Measurements from ENCODE around the gene ZIC3. TPM values are rescaled to one million over a fixed set of nuclear protein-coding genes. Genes with fewer than 3 reads are reported as not detected.

ZIC3 gene
- total RNA-seq, 4 donors from 2014 or later, result not detected

DNA sequence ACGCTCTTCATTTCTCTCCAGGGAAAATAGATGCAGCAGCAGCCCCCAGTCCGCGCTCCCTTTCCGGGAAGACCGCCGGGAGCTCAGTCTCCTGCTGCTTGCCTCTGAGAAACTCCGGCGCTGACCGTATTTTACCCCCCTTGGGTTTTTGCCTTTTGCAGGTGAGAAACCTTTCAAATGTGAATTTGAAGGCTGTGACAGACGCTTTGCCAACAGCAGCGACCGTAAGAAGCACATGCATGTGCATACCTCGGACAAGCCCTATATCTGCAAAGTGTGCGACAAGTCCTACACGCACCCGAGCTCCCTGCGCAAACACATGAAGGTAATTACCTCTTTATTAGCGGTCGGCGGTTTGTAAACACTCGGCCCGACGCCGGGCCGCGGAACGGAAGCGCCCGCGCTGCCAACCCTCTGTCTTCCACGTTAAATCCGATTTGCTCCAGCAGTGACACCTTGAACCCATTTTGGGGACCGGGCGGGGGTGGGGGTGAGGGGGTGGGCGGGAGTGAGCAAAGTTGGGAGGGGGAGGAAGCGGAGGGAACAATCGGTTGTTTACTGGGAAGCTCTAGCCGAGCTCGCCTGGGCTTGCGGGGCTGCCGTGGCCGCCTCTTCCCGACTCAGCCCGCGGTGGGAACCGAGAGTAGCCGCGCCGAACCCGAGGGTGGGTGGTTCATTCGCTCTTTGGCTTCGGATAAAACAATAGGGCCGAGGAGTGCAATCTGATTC lies 3.0 kb downstream of the ZIC3 start:
- peaks cover 0 to 4% of the 10 kb centered on the region in 2 donors for H3K27me3 ChIP-seq
- TF ChIP-seq, protein P1, sequence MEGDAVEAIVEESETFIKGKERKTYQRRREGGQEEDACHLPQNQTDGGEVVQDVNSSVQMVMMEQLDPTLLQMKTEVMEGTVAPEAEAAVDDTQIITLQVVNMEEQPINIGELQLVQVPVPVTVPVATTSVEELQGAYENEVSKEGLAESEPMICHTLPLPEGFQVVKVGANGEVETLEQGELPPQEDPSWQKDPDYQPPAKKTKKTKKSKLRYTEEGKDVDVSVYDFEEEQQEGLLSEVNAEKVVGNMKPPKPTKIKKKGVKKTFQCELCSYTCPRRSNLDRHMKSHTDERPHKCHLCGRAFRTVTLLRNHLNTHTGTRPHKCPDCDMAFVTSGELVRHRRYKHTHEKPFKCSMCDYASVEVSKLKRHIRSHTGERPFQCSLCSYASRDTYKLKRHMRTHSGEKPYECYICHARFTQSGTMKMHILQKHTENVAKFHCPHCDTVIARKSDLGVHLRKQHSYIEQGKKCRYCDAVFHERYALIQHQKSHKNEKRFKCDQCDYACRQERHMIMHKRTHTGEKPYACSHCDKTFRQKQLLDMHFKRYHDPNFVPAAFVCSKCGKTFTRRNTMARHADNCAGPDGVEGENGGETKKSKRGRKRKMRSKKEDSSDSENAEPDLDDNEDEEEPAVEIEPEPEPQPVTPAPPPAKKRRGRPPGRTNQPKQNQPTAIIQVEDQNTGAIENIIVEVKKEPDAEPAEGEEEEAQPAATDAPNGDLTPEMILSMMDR (IDR thresholded peaks at IDR 0.05), result no peak
- TF ChIP-seq POLR2A (IDR thresholded peaks at IDR 0.05), result no peak
- no peaks in the 10 kb centered on the region for H3K4me1 ChIP-seq
- no peaks in the 10 kb centered on the region for H3K36me3 ChIP-seq
- no peaks in the 10 kb centered on the region for H3K9me3 ChIP-seq
- H3K4me3 ChIP-seq, result no peak overlapping the region
- H3K27ac ChIP-seq, result no peak overlapping the region
- DNase-seq, result no peak

DNA sequence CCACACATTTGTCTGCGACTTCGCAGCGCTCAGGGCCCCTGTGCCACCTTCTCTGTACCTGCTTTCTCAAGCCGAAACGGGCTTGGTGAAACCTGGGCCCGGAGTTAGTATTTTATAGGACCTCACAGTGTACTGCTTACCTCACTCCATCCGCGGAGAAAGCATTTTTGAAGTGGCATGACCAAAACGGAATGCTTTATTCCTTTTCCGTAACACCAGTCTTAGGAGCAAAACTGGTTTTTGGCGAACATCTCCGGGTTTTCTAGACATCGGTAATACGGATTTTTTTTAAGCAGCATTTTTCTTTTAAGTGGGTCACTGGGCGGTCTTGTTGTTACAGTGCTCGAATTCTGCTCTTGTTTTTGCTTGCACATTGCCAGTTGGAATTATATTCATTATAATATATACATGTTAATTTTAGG lies 3.6 kb downstream of the ZIC3 start:
- Histone ChIP-seq H3K4me3 (no peak overlapping the region), H3K36me3 (no peaks in the 10 kb centered on the region), H3K27me3 (peaks cover 0 to 4% of the 10 kb centered on the region in 2 donors), H3K9me3 (peaks cover 0 to 1% (median 0%) of the 10 kb centered on the region in 4 donors), H3K4me1 (no peaks in the 10 kb centered on the region), H3K27ac (no peak overlapping the region)
- TF ChIP-seq POLR2A (IDR thresholded peaks at IDR 0.05), result no peak
- TF ChIP-seq, protein P1 (IDR thresholded peaks at IDR 0.05), result no peak
- DNase-seq, result no peak

DNA sequence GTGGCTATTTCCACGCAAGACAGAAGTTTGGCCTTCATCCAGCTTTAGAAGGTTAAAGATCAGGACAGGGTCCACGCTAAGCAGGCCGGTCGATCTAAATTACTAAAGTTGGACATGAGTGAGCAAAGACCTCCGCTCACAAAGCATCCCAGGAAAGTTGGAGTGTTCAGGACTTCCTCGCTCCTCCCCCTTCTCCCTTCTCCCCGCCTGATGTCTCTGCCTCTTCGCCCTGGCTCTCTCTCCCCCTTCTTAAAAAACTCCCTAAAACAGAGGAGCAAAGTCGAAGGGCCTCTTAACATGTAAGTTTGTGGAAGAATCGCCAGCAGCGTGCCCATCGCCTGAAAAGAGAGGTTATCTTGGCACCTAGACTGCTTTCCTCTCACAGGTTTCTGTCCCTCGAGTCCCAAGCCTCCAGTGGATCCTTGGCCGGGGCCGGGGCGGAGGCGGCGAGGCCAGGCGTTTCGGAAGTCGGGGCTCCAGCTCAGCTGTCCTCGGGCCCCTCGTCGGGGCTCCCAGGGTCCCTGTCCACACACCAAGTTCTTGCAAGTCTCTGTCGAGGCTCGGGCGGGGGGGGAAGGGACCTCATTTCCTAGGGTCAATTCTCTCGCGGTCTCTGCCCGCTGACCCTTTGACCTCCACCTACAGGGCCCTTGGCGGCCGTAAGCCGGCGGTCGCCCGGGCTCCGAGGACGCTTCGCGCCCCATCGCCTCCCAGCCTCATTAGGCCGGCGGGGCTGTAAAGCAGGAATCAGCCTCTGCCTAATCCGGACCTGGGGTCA lies 7.6 kb downstream of the ZIC3 start:
- Histone ChIP-seq H3K27ac (no peak overlapping the region), H3K4me1 (no peaks in the 10 kb centered on the region), H3K27me3 (no peaks in the 10 kb centered on the region), H3K36me3 (no peaks in the 10 kb centered on the region), H3K4me3 (no peak overlapping the region), H3K9me3 (peaks cover 0 to 3% (median 0%) of the 10 kb centered on the region in 4 donors)
- TF ChIP-seq POLR2A (IDR thresholded peaks at IDR 0.05), result no peak
- TF ChIP-seq, protein P1 (IDR thresholded peaks at IDR 0.05), result no peak
- no peak for DNase-seq

DNA sequence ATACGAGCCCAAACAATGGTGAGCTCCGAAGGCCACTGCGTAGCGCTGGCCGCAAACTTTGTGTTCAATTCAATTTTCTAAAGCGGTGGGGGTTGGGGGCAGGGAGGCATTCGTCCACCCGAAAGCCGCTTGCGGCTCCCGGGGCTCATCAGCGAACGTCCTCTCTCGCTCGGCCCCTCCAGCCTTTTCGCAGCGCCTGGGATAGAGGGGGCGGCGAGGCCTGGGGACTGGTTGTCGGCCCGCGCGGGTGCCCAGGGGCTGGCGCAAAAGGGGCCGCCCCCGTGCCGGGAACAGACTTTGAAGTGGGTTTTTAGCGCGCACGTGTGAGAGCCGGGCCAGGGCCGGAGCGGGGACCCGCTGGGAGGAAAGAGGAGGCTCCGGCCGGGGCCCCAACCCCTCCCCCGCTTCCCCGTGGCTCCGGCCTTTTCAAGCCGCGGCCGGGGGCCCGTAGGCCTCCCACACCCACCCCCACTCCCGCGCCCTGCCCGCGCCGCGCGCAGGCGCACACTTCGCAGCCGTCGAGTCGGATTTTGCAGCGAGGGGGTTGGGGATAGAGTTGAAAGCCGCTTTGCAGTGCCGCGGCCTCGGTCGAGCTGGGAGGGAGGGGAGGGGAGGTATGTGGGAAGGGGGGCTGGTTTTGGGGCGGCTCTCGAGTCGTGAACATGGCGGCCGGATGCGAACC lies 8.3 kb downstream of the ZIC3 start:
- no peaks in the 10 kb centered on the region for H3K36me3 ChIP-seq
- peaks cover 0 to 3% (median 0%) of the 10 kb centered on the region in 4 donors for H3K9me3 ChIP-seq
- H3K4me3 ChIP-seq, result no peak overlapping the region
- no peak for DNase-seq
- TF ChIP-seq, protein P1 (IDR thresholded peaks at IDR 0.05), result no peak
- TF ChIP-seq POLR2A (IDR thresholded peaks at IDR 0.05), result no peak
- no peaks in the 10 kb centered on the region for H3K27me3 ChIP-seq
- H3K27ac ChIP-seq, result no peak overlapping the region
- H3K4me1 ChIP-seq, result no peaks in the 10 kb centered on the region

DNA sequence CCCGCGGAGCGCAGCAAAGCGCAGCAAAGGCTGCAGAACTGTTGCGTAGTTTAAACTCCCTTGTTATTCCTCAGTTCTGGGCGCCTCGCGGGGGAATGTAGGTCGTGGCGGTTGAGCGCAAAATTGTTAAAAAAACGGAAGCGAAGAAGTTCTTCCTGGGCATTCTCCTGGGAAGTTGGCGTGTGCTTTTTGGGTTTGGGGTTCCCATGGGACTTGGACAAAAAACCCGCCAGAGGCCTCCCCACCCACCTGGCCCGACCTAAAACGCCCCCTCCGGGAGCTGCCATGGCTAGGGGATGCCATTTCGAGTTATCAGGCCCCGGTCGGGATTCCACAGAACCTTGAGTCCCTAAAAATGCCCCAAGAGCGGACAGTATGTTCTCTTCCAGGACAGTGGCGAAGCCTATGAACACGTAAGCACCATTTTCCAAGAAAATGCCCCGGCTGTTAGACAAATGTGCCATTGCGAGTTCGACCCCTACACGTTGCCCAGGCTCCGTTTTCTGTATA lies 8.9 kb downstream of the ZIC3 start:
- no peak for TF ChIP-seq POLR2A (IDR thresholded peaks at IDR 0.05)
- TF ChIP-seq, protein P1 (IDR thresholded peaks at IDR 0.05), result no peak
- DNase-seq, result no peak
- Histone ChIP-seq H3K4me1 (no peaks in the 10 kb centered on the region), H3K4me3 (no peak overlapping the region), H3K27me3 (no peaks in the 10 kb centered on the region), H3K36me3 (no peaks in the 10 kb centered on the region), H3K9me3 (peaks cover 0 to 3% (median 0%) of the 10 kb centered on the region in 4 donors), H3K27ac (no peak overlapping the region)

Measured in Peyer's patch (tissue), 4 donors.